ENCODE measurements around the gene LCMT1. TPM values are rescaled to one million over a fixed set of nuclear protein-coding genes. Genes with fewer than 3 reads are reported as not detected.
"Not testable (repeated sequence)": the region's sequence is repeated elsewhere in the genome, so short reads cannot be mapped to it uniquely, and the experiment has no call there.

LCMT1 gene
- total RNA-seq, 1 experiment from 2014 or later = 31.0 TPM

- DNase-seq (peak; percentile 82), ATAC-seq (peak; percentile 97)
- Histone ChIP-seq H3K36me3 (ENCODE audit: low read depth, low read length) (no peaks in the 10 kb centered on the region), H3K79me2 (ENCODE audit: low read length) (peaks cover 32% of the 10 kb centered on the region), H3K9me3 (ENCODE audit: low read length) (no peaks in the 10 kb centered on the region), H3K9me2 (replicated peaks; ENCODE audit: low read length) (no peaks in the 10 kb centered on the region), H3K9ac (ENCODE audit: low read length) (no peak overlapping the region), H3K4me3 (ENCODE audit: low read length) (no peak overlapping the region), H4K20me1 (ENCODE audit: low read length) (peaks cover 11% of the 10 kb centered on the region; the same call in 1 of the 2 replicates), H3K27me3 (ENCODE audit: low read length) (no peaks in the 10 kb centered on the region), H3K27ac (ENCODE audit: low read length) (peak overlapping the region; percentile 33), H3K4me1 (ENCODE audit: insufficient read depth, low read length) (peaks cover 16% of the 10 kb centered on the region), H3K4me2 (ENCODE audit: low read length) (peak overlapping the region; percentile 35; the same call in 1 of the 2 replicates), H2AFZ (ENCODE audit: low read length) (no peak overlapping the region), H3F3A (ENCODE audit: low read length, unreplicated experiment) (no peaks in the 10 kb centered on the region)
- no peak for TF ChIP-seq EZH2 (IDR thresholded peaks at IDR 0.05; ENCODE audit: low read length, unreplicated experiment)
- TF ChIP-seq, protein P1, sequence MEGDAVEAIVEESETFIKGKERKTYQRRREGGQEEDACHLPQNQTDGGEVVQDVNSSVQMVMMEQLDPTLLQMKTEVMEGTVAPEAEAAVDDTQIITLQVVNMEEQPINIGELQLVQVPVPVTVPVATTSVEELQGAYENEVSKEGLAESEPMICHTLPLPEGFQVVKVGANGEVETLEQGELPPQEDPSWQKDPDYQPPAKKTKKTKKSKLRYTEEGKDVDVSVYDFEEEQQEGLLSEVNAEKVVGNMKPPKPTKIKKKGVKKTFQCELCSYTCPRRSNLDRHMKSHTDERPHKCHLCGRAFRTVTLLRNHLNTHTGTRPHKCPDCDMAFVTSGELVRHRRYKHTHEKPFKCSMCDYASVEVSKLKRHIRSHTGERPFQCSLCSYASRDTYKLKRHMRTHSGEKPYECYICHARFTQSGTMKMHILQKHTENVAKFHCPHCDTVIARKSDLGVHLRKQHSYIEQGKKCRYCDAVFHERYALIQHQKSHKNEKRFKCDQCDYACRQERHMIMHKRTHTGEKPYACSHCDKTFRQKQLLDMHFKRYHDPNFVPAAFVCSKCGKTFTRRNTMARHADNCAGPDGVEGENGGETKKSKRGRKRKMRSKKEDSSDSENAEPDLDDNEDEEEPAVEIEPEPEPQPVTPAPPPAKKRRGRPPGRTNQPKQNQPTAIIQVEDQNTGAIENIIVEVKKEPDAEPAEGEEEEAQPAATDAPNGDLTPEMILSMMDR (conservative IDR thresholded peaks at IDR 0.05; ENCODE audit: low read depth, low read length) = peak; percentile 75
- ChIA-PET CTCF (interaction anchor here (0.6 to 1.2 kb wide), 3 partner anchors 9 to 99 kb away, joined by 9 to 19 read pairs (median 14); no protein-coding TSS in a partner anchor), POLR2A (ENCODE audit: unreplicated experiment) (no interaction called here)
- intact Hi-C loops (cut with micrococcal nuclease) = loop anchor here (1.0 to 5.0 kb wide), 3 partner anchors 8 to 100 kb away; no protein-coding TSS in a partner anchor
- BruUV-seq (replicated peaks) = no TSS peak
These were observed 15.3 kb downstream of the LCMT1 start for GRCh38 chr16:25126820-25127232.

- H3K27me3 ChIP-seq (ENCODE audit: low read length); H2AFZ ChIP-seq (ENCODE audit: low read length); H3K4me1 ChIP-seq (ENCODE audit: insufficient read depth, low read length); H3K9ac ChIP-seq (ENCODE audit: low read length); BruUV-seq (replicated peaks); H3K4me2 ChIP-seq (ENCODE audit: low read length); H3K9me3 ChIP-seq (ENCODE audit: low read length); DNase-seq; H3K36me3 ChIP-seq (ENCODE audit: low read depth, low read length); H3K4me3 ChIP-seq (ENCODE audit: low read length); POLR2A ChIA-PET (ENCODE audit: unreplicated experiment); H4K20me1 ChIP-seq (ENCODE audit: low read length); CTCF ChIA-PET; H3K79me2 ChIP-seq (ENCODE audit: low read length); H3K27ac ChIP-seq (ENCODE audit: low read length); intact Hi-C loops (cut with micrococcal nuclease); ATAC-seq; H3F3A ChIP-seq (ENCODE audit: low read length, unreplicated experiment); H3K9me2 ChIP-seq (replicated peaks; ENCODE audit: low read length): not testable (repeated sequence)
These were observed 21.2 kb downstream of the LCMT1 start for GRCh38 chr16:25132751-25133150.

DNA sequence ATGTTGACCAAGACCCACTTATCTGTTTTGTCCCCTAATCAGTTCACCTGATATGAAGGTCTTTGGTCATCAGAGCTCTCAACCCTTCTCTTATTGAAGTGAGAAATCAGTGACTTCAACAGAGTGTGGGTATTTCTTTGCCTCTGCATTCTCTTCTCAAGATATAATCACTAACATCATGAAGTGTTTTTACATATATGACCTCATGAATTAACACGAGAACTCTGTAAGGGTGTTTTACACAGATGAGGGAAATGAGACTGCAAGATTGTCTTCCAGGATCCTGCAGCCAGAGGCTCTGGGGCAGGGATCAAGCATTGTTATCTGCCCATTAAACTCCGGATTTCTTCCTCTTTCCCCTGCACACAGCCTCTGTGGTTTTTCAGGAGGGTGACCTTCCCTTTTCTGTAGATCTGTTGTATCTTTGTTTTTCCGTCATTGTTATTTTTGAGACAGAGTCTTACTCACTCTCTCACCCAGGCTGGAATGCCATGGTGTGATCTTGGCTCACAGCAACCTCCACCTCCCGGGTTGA is 22.7 kb downstream of the LCMT1 start:
- Histone ChIP-seq H3K4me1 (ENCODE audit: insufficient read depth, low read length) (no peaks in the 10 kb centered on the region), H3K4me2 (ENCODE audit: low read length) (no peak overlapping the region), H3K9me2 (replicated peaks; ENCODE audit: low read length) (no peaks in the 10 kb centered on the region), H3F3A (ENCODE audit: low read length, unreplicated experiment) (no peaks in the 10 kb centered on the region), H3K79me2 (ENCODE audit: low read length) (no peaks in the 10 kb centered on the region), H4K20me1 (ENCODE audit: low read length) (no peaks in the 10 kb centered on the region), H3K27ac (ENCODE audit: low read length) (no peak overlapping the region), H3K27me3 (ENCODE audit: low read length) (no peaks in the 10 kb centered on the region), H3K9me3 (ENCODE audit: low read length) (no peaks in the 10 kb centered on the region), H3K36me3 (ENCODE audit: low read depth, low read length) (no peaks in the 10 kb centered on the region), H3K4me3 (ENCODE audit: low read length) (no peak overlapping the region), H3K9ac (ENCODE audit: low read length) (no peak overlapping the region), H2AFZ (ENCODE audit: low read length) (no peak overlapping the region)
- ATAC-seq (no peak), DNase-seq (no peak)
- intact Hi-C loops (cut with micrococcal nuclease) = loop anchor here (2.0 kb wide), 1 partner anchor 79 kb away; no protein-coding TSS in a partner anchor
- CTCF ChIA-PET = no interaction called here
- POLR2A ChIA-PET (ENCODE audit: unreplicated experiment) = no interaction called here
- no TSS peak for BruUV-seq (replicated peaks)
- TF ChIP-seq, protein P1 (conservative IDR thresholded peaks at IDR 0.05; ENCODE audit: low read depth, low read length) = no peak
- TF ChIP-seq EZH2phosphoT487 (IDR thresholded peaks at IDR 0.05; ENCODE audit: borderline replicate concordance, low read length) (no peak), EZH2 (IDR thresholded peaks at IDR 0.05; ENCODE audit: low read length, unreplicated experiment) (no peak)
